Pancreas (tissue), 10 donors: ENCODE measurements around the gene MED8. TPM values are rescaled to one million over a fixed set of nuclear protein-coding genes. Genes with fewer than 3 reads are reported as not detected.
A peak's percentile ranks its signal among the peaks of the same experiment; 100 is the strongest.

ENCODE experiments used
- ATAC-seq, 4 donors: fragments of 200-7000 bp; cut with Tn5 transposase; one replicate each; pipeline versions ENCODE4 v1.8.0 to v1.9.1; 2020; ENCODE audit warnings: mild to moderate bottlenecking in 4 of 4, moderate library complexity in 4 of 4
- DNase-seq, 6 donors: peaks; one replicate each; pipeline ENCODE4 v3.0.0-alpha.2; 2020
- FAIRE-seq: peaks from 2 replicates; lab custom pipeline; 2012; peaks lifted over from hg19 to GRCh38; lab: Jason Lieb, UNC
- H3K27ac ChIP-seq, 4 donors: fragments of 200-600 bp; sonication (generic); 1 replicate in 3 of 4; 2 replicates in 1 of 4; pipeline versions ENCODE4 v1.5.0 to v1.8.0; 2020
- H3K27me3 ChIP-seq, 4 donors: fragments of 200-600 bp; one replicate each; pipeline ENCODE4 v1.8.0; 2021
- H3K36me3 ChIP-seq, 3 donors: fragments of 200-600 bp; sonication (generic) in 1 of 3; one replicate each; pipeline versions ENCODE4 v1.5.0 to v1.8.0; 2020 to 2021
- H3K4me1 ChIP-seq, 3 donors: fragments of 200-600 bp; one replicate each; pipeline ENCODE4 v1.8.0; 2021
- H3K4me3 ChIP-seq, 4 donors: fragments of 200-600 bp; sonication (generic) in 2 of 4; one replicate each; pipeline versions ENCODE4 v1.5.0 to v1.8.0; 2020 to 2021
- H3K9me3 ChIP-seq, 4 donors: fragments of 200-600 bp; one replicate each; pipeline ENCODE4 v1.8.0; 2021
- WGBS, 2 donors: extraction: QIAGEN DNeasy Blood & Tissue Kit; methylation state at CpG; one replicate each; pipeline ENCODE4 v1.1.7; 2013; 5-methylcytosine and 5-hydroxymethylcytosine counted together
- intact Hi-C, 3 donors: fragments of 100-400 bp; cut with DNase I; formaldehyde crosslinking; loops; one replicate each; pipeline versions ENCODE4 v1.11.1 to v1.14.2; 2022
- polyA plus RNA-seq, 2 donors: library from polyadenylated mRNA; stranded (reverse); fragments of 200-250 nt; gene quantifications; one replicate each; pipeline ENCODE4 v1.2.3, GENCODE V29; 2013
- total RNA-seq, 6 donors: library from RNA; stranded (reverse); fragmentation: NEBNext Ultra II Directional in 4 of 6; extraction: Animal tissue kit (Norgen Biotek cat#: 25700) in 4 of 6; gene quantifications; one replicate each; pipeline versions ENCODE4 v1.2.1 to v1.2.4, GENCODE V29; 2021 to 2023
- TF ChIP-seq, protein P1 (sequence below), 4 donors: fragments of 200-600 bp; sonication (generic) in 3 of 4; IDR thresholded peaks; one replicate each; pipeline versions ENCODE4 v1.5.0 to v1.8.0; 2021; ENCODE audit warnings: antibody characterized with exemption in 4 of 4
- donor health status: healthy with polysubstance abuse.
- donor health status: DM: no; HTN: no; CAD: no; lungs with moderate emphysema.
- donor health status: DM: no; HTN: no; CAD: no.
- donor health status: control.
- donor health status: control.
- donor health status: Bipolar disorder and iron deficiency.
- donor health status: DM: yes; HTN: yes; CAD: no.
- donor health status: DM: no; HTN: no; CAD: no.
- donor health status: DM: no; HTN: no; CAD: no.
- donor health status: DM: yes; HTN: yes; CAD: no.

Gene MED8
- total and polyA plus RNA-seq, 8 donors: 13.5 to 24.8 (median 16.6) TPM

GRCh38 chr1:43381612-43382011 lies 8.0 kb downstream of the MED8 start:
- no peak overlapping the region for H3K4me3 ChIP-seq
- ATAC-seq (peak in 2 of 4 donors; percentile 55 to 64), FAIRE-seq (no peak), DNase-seq (no peak)
- no peaks in the 10 kb centered on the region for H3K27me3 ChIP-seq
- H3K27ac ChIP-seq: no peak overlapping the region
- intact Hi-C loops: no loop called here
- no peaks in the 10 kb centered on the region for H3K9me3 ChIP-seq
- WGBS, 2 donors: 72 to 80% methylated on average over 3 of the region's 3 CpGs
- peaks cover 17 to 38% (median 24%) of the 10 kb centered on the region in 3 donors for H3K36me3 ChIP-seq
- TF ChIP-seq, protein P1, sequence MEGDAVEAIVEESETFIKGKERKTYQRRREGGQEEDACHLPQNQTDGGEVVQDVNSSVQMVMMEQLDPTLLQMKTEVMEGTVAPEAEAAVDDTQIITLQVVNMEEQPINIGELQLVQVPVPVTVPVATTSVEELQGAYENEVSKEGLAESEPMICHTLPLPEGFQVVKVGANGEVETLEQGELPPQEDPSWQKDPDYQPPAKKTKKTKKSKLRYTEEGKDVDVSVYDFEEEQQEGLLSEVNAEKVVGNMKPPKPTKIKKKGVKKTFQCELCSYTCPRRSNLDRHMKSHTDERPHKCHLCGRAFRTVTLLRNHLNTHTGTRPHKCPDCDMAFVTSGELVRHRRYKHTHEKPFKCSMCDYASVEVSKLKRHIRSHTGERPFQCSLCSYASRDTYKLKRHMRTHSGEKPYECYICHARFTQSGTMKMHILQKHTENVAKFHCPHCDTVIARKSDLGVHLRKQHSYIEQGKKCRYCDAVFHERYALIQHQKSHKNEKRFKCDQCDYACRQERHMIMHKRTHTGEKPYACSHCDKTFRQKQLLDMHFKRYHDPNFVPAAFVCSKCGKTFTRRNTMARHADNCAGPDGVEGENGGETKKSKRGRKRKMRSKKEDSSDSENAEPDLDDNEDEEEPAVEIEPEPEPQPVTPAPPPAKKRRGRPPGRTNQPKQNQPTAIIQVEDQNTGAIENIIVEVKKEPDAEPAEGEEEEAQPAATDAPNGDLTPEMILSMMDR (IDR thresholded peaks at IDR 0.05): no peak
- H3K4me1 ChIP-seq: no peaks in the 10 kb centered on the region

DNA sequence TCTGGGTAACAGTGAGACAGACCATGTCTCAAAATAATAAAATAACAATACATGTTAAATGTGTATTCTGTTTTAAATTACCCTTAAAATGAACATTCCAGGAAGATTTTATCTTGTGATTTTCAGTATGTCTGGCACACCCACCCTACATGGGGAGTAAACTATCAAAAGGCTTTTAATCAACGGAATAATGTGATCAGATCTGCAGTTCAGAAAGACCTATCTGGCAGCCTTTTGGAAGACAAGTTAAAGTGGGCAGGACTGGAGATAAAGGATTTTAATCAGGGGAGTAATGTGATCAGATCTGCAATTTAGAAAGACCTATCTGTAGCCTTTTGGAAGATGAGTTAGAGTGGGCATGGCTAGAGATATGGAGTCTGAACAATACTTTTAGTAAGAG lies 10.1 kb downstream of the MED8 start:
- H3K4me3 ChIP-seq: no peak overlapping the region
- no peaks in the 10 kb centered on the region for H3K27me3 ChIP-seq
- H3K4me1 ChIP-seq: no peaks in the 10 kb centered on the region
- DNase-seq (no peak), ATAC-seq (no peak), FAIRE-seq (no peak)
- WGBS, 2 donors: 93 to 94% methylated on average over 1 of the region's 1 CpG
- H3K27ac ChIP-seq: no peak overlapping the region
- intact Hi-C loops: no loop called here
- H3K9me3 ChIP-seq: no peaks in the 10 kb centered on the region
- TF ChIP-seq, protein P1 (IDR thresholded peaks at IDR 0.05): no peak
- H3K36me3 ChIP-seq: peaks cover 3 to 17% (median 6%) of the 10 kb centered on the region in 3 donors

GRCh38 chr1:43377831-43378230 lies 11.8 kb downstream of the MED8 start:
- Histone ChIP-seq H3K36me3 (peaks cover 0 to under 1% (median 0%) of the 10 kb centered on the region in 3 donors), H3K27me3 (no peaks in the 10 kb centered on the region), H3K9me3 (no peaks in the 10 kb centered on the region), H3K4me3 (no peak overlapping the region), H3K4me1 (peaks cover 0 to 6% (median 0%) of the 10 kb centered on the region in 3 donors), H3K27ac (no peak overlapping the region)
- no peak for ATAC-seq
- TF ChIP-seq, protein P1 (IDR thresholded peaks at IDR 0.05): no peak
- intact Hi-C loops: no loop called here
- no peak for FAIRE-seq
- WGBS, 2 donors: 92 to 97% methylated on average over 1 of the region's 1 CpG
- DNase-seq: no peak

DNA sequence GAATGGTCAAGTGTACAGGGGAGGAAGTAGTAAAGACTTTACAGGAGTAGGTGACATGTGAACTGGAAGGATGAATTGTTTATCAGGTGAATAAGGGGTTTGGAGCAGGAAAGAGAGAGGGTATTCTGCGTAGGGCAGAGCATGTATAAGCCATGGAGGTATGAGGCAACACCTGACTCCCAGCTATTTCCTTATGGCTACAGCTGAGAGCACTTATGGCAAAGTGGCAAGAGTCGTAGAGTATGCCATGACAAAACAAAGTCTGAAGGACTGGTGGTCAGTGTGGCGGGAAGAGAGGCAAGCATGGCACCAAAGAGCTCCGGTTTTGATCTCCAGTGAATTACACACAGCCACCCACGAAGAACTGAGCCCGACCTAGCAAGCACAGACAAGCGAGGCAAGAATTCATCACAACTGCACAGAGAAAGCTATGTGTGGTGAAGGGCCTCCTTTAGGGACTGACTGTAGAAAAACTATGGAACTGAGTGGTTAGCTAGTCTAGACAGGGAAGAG lies 12.8 kb downstream of the MED8 start:
- H3K4me1 ChIP-seq: peaks cover 0 to 6% (median 0%) of the 10 kb centered on the region in 3 donors
- no peaks in the 10 kb centered on the region for H3K36me3 ChIP-seq
- no peak overlapping the region for H3K4me3 ChIP-seq
- H3K9me3 ChIP-seq: no peaks in the 10 kb centered on the region
- H3K27me3 ChIP-seq: no peaks in the 10 kb centered on the region
- no peak for FAIRE-seq
- no peak for DNase-seq
- no peak overlapping the region for H3K27ac ChIP-seq
- TF ChIP-seq, protein P1 (IDR thresholded peaks at IDR 0.05): no peak
- ATAC-seq: no peak
- intact Hi-C loops: no loop called here
- 86 to 95% methylated on average over 7 of the region's 7 CpGs for WGBS, 2 donors
